Breast epithelium (tissue), 3 donors: ENCODE measurements around the gene ABCA4.

Experiments
- CTCF ChIP-seq, 3 donors: fragments of 450-650 bp; IDR thresholded peaks; one replicate each; pipeline ENCODE4 v1.5.1; 2016 to 2017; ENCODE audit warnings: antibody characterized with exemption in 3 of 3, mild to moderate bottlenecking in 3 of 3, moderate library complexity in 3 of 3
- POLR2AphosphoS5 ChIP-seq, 3 donors: sonication (generic); formaldehyde crosslinking; IDR thresholded peaks; one replicate each; pipeline ENCODE4 v1.6.1; 2017; ENCODE audit warnings: antibody characterized with exemption in 3 of 3

- TF ChIP-seq CTCF (IDR thresholded peaks at IDR 0.05) (no peak), POLR2AphosphoS5 (IDR thresholded peaks at IDR 0.05) (no peak)
Observed at GRCh38 chr1:93958032-93958725, 162.8 kb downstream of the ABCA4 start.
